Measurements from ENCODE around the gene STK32B. TPM values are rescaled to one million over a fixed set of nuclear protein-coding genes. Genes with fewer than 3 reads are reported as not detected.

Gene STK32B
- total and polyA plus RNA-seq, 2 of the 8 experiments (the other 6 are each of a cell fraction or from before 2014, with no cell fraction given): 2.3 to 2.5 TPM

DNA sequence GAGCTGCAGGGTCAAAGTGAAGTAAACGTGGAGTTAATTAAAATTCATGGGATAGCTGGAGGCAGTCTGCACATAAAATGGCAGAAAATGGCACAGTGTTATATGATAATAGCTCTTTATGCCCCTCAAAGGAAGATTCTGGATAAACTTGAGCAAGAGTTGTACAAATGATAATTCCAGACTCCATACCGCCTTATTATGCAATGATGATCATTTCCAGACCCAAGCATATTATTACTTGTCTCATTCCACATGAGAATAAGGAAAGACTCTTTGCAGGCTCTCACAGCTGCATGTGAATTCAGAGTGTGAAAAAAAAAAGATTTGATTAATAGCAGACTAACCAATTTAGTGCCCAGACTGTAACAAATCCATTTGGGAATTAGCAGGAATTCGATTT, 105.4 kb downstream of the STK32B start:
- TF ChIP-seq CHD2 (IDR thresholded peaks at IDR 0.05; ENCODE audit: low read length) (no peak), EP300 (IDR thresholded peaks at IDR 0.05; ENCODE audit: borderline replicate concordance in 1 of 2, low read depth in 2 of 2, low read length in 2 of 2) (no peak), RFX5 (IDR thresholded peaks at IDR 0.05; ENCODE audit: borderline replicate concordance, low read depth, low read length) (no peak), ASH2L (IDR thresholded peaks at IDR 0.05; ENCODE audit: low read length) (no peak), CBX8 (IDR thresholded peaks at IDR 0.05; ENCODE audit: borderline replicate concordance, low read depth, low read length) (no peak), RXRA (IDR thresholded peaks at IDR 0.05; ENCODE audit: insufficient read depth, low read depth, low read length) (no peak), CEBPB (IDR thresholded peaks at IDR 0.05; ENCODE audit: low read depth, low read length) (no peak), SUZ12 (IDR thresholded peaks at IDR 0.05; ENCODE audit: low read length) (no peak)
- Histone ChIP-seq H3K23ac (ENCODE audit: insufficient read length) (no peak overlapping the region), H2BK120ac (replicated peaks; ENCODE audit: low read depth, low read length) (no peak overlapping the region), H3K79me1 (ENCODE audit: low read depth, low read length) (no peaks in the 10 kb centered on the region), H4K5ac (ENCODE audit: insufficient read length, low read depth, low read length) (no peak overlapping the region), H3K9me3 (ENCODE audit: insufficient read depth in 2 of 2, low read depth in 1 of 2, low read length in 1 of 2) (no peaks in the 10 kb centered on the region), H3K79me2 (ENCODE audit: control insufficient read depth in 1 of 2, insufficient read depth in 2 of 2, low read length in 2 of 2) (no peaks in the 10 kb centered on the region), H3K27me3 (replicated peaks in 1 of 4; ENCODE audit: control insufficient read depth in 3 of 4, extremely low read depth in 1 of 4, insufficient read depth in 3 of 4, low read length in 3 of 4) (no peaks in the 10 kb centered on the region; a peak in 3 of 7 replicates), H3K56ac (replicated peaks; ENCODE audit: insufficient read length, low read depth, low read length) (no peak overlapping the region), H3K4me3 (ENCODE audit: extremely low read depth in 1 of 4, insufficient read depth in 2 of 4, low read depth in 3 of 4, low read length in 4 of 4) (no peak overlapping the region), H3K27ac (ENCODE audit: low read depth, low read length) (no peak overlapping the region), H3K4me1 (replicated peaks in 1 of 4; ENCODE audit: control insufficient read depth in 3 of 4, insufficient read depth in 4 of 4, low read length in 3 of 4) (peaks cover 0 to 3% (median 0%) of the 10 kb centered on the region in 4 experiments; a peak in 3 of 7 replicates), H3K14ac (ENCODE audit: insufficient read length) (no peak overlapping the region), H3K23me2 (ENCODE audit: low read depth, low read length) (no peaks in the 10 kb centered on the region), H3K36me3 (ENCODE audit: control insufficient read depth in 2 of 4, insufficient read depth in 4 of 4, low read length in 3 of 4) (no peaks in the 10 kb centered on the region), H2BK20ac (ENCODE audit: low read length) (no peak overlapping the region), H2AFZ (ENCODE audit: low read length) (no peak overlapping the region), H2BK5ac (ENCODE audit: low read depth, low read length) (no peak overlapping the region), H4K91ac (replicated peaks; ENCODE audit: insufficient read length, low read length) (no peak overlapping the region), H2AK5ac (ENCODE audit: low read depth, low read length) (no peak overlapping the region), H3K4ac (replicated peaks; ENCODE audit: insufficient read length, low read depth, low read length) (no peak overlapping the region), H2BK12ac (ENCODE audit: low read depth, low read length) (no peak overlapping the region), H2BK15ac (ENCODE audit: low read length) (no peak overlapping the region), H4K20me1 (replicated peaks in 1 of 2; ENCODE audit: control insufficient read depth in 1 of 2, insufficient read depth in 2 of 2, low read length in 2 of 2) (no peaks in the 10 kb centered on the region), H4K8ac (ENCODE audit: extremely low read depth, insufficient read depth, low read length) (no peak overlapping the region), H3K18ac (ENCODE audit: extremely low read depth, low read length) (no peak overlapping the region), H3K9ac (replicated peaks in 1 of 4; ENCODE audit: extremely low read depth in 1 of 4, low read depth in 3 of 4, low read length in 3 of 4) (no peak overlapping the region), H3K4me2 (ENCODE audit: insufficient read depth in 1 of 2, low read depth in 2 of 2, low read length in 2 of 2) (no peak overlapping the region)
- FAIRE-seq (no peak), DNase-seq (ENCODE audit: low read depth in 1 of 2, low spot score in 2 of 2) (no peak)
- 82% methylated on average over 3 of the region's 3 CpGs; no CpG with 5 or more reads in 1 of the 2 experiments for WGBS, 2 experiments (ENCODE audit: extremely low coverage in 1 of 2, insufficient coverage in 1 of 2, insufficient read length in 1 of 2, insufficient replicate concordance in 2 of 2, low coverage in 1 of 2, low lambda C conversion rate in 2 of 2, missing lambda C conversion rate in 1 of 2)
- ChIA-PET POLR2A (ENCODE audit: partially characterized antibody) (no interaction called here), CTCF (ENCODE audit: partially characterized antibody) (interaction anchor here (0.9 to 1.5 kb wide), 4 partner anchors 10 to 243 kb away, joined by 3 to 5 read pairs (median 4); no protein-coding TSS in a partner anchor)

All from H1 (cell line).